Measurements from ENCODE around the gene FOXP1.

Gene FOXP1

DNA sequence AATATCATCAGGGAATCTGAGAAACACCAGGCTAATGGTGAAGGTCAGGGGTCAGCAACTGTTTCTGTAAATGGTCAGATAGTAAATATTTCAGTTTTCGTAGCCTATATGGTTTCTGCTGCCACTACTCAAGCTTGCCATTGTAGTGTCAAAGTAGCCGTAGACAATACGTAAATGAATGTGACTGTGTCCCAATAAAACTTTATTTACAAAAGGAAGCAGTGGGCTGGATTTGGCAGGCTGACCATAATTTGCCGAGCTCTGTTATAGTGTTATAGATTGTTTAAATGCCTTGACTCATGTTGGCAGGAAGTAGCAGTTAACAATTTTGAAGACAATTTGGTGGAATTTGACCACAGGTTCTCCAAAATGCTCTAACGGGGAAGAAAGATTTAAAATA is 548.2 kb downstream of the FOXP1 start:
- POLR2A ChIA-PET, result no interaction called here
- CTCF ChIA-PET, result no interaction called here
- TF ChIP-seq LEF1 (IDR thresholded peaks at IDR 0.05; ENCODE audit: borderline replicate concordance) (no peak), ELF4 (IDR thresholded peaks at IDR 0.05) (no peak), FOXM1 (IDR thresholded peaks at IDR 0.05; ENCODE audit: borderline replicate concordance) (no peak), ARNT (IDR thresholded peaks at IDR 0.05) (no peak), FOXK2 (IDR thresholded peaks at IDR 0.05) (no peak), NFRKB (IDR thresholded peaks at IDR 0.05) (no peak), BHLHE40 (IDR thresholded peaks at IDR 0.05; ENCODE audit: borderline replicate concordance) (no peak), L3MBTL2 (conservative IDR thresholded peaks at IDR 0.05) (no peak), HDGF (IDR thresholded peaks at IDR 0.05; ENCODE audit: borderline replicate concordance) (no peak), CTBP1 (IDR thresholded peaks at IDR 0.05; ENCODE audit: borderline replicate concordance) (no peak), PKNOX1 (IDR thresholded peaks at IDR 0.05) (no peak)
- DNase-seq (ENCODE audit: extremely low spot score), result no peak

DNA sequence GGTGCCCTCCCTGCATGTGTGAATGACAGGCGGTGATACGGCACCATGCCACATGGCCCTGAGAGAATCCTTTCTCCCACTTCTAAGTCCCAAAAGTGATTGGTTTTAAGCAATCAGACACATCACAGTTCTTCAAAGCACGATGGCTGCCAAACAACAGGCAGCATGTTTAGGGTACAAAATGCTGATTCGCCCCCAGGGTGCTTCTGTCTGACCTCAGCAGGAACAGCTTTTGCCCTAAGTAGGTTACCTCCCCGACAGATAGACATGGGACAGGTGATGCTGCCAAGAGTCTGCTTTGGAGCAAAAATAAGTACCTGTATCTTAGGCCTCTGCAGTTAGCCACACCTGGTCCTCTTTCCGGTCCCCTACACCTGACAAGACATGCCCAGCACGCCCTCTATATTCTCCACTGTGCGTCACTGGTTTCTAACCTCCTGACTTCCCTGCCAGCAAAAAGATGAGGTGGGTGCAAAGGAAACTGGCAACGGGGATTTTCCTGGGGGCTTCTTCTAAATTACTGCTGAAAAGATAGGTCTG is 549.8 kb downstream of the FOXP1 start:
- ChIA-PET POLR2A (no interaction called here), CTCF (no interaction called here)
- no peak for DNase-seq (ENCODE audit: extremely low spot score)
- TF ChIP-seq PKNOX1 (IDR thresholded peaks at IDR 0.05), result peak; percentile 26; the same call in 1 of the 2 replicates
- no peak for TF ChIP-seq ZNF384 (IDR thresholded peaks at IDR 0.05)

- ChIA-PET POLR2A (no interaction called here), CTCF (no interaction called here)
- TF ChIP-seq LEF1 (IDR thresholded peaks at IDR 0.05; ENCODE audit: borderline replicate concordance), result no peak
- TF ChIP-seq FOXM1 (IDR thresholded peaks at IDR 0.05; ENCODE audit: borderline replicate concordance), result no peak
- no peak for TF ChIP-seq TARDBP (IDR thresholded peaks at IDR 0.05)
- no peak for TF ChIP-seq ARNT (IDR thresholded peaks at IDR 0.05)
- no peak for TF ChIP-seq BHLHE40 (IDR thresholded peaks at IDR 0.05; ENCODE audit: borderline replicate concordance)
- no peak for TF ChIP-seq L3MBTL2 (conservative IDR thresholded peaks at IDR 0.05)
- no peak for TF ChIP-seq SUZ12 (IDR thresholded peaks at IDR 0.05)
- DNase-seq (ENCODE audit: extremely low spot score), result no peak
These were observed 551.5 kb downstream of the FOXP1 start for GRCh38 chr3:71031914-71032521.

DNA sequence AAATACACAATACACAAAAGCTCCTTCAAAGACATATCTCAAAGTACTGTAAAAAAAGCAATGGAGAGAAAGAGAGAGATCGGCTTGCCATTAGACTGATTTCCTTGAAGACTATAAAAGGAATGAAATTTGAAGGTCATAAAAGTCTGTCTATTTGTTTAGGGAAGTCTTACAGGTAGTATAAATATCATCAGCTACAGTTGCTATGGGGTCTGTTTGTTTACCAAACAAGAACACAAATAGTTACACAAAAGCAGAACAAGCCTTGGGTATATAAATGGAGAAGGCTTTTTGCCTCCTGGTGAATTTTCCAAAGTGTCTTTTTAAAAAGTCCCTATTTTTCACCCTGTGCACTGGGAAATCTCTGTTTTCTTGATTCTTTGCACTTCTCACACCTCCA is 552.3 kb downstream of the FOXP1 start:
- ChIA-PET CTCF (no interaction called here), POLR2A (no interaction called here)
- no peak for DNase-seq (ENCODE audit: extremely low spot score)

GRCh38 chr3:71030748-71031147 is 552.8 kb downstream of the FOXP1 start:
- CTCF ChIA-PET, result no interaction called here
- TF ChIP-seq L3MBTL2 (conservative IDR thresholded peaks at IDR 0.05) (no peak), FOXA1 (IDR thresholded peaks at IDR 0.05) (no peak), CTBP1 (IDR thresholded peaks at IDR 0.05; ENCODE audit: borderline replicate concordance) (no peak), BHLHE40 (IDR thresholded peaks at IDR 0.05; ENCODE audit: borderline replicate concordance) (no peak), SUZ12 (IDR thresholded peaks at IDR 0.05) (no peak), HDGF (IDR thresholded peaks at IDR 0.05; ENCODE audit: borderline replicate concordance) (no peak), FOXK2 (IDR thresholded peaks at IDR 0.05) (no peak), ARNT (IDR thresholded peaks at IDR 0.05) (no peak), SP1 (IDR thresholded peaks at IDR 0.05) (no peak), PKNOX1 (IDR thresholded peaks at IDR 0.05) (no peak), LEF1 (IDR thresholded peaks at IDR 0.05; ENCODE audit: borderline replicate concordance) (no peak), NFRKB (IDR thresholded peaks at IDR 0.05) (no peak), ZNF384 (IDR thresholded peaks at IDR 0.05) (no peak), ELF4 (IDR thresholded peaks at IDR 0.05) (no peak), TARDBP (IDR thresholded peaks at IDR 0.05) (no peak), FOXM1 (IDR thresholded peaks at IDR 0.05; ENCODE audit: borderline replicate concordance) (no peak)
- no peak for DNase-seq (ENCODE audit: extremely low spot score)
- POLR2A ChIA-PET, result no interaction called here

More for the DNA sequence above, 552.3 kb downstream of the FOXP1 start:
- TF ChIP-seq TARDBP (IDR thresholded peaks at IDR 0.05) (no peak), ZNF384 (IDR thresholded peaks at IDR 0.05) (no peak), LEF1 (IDR thresholded peaks at IDR 0.05; ENCODE audit: borderline replicate concordance) (no peak), NFRKB (IDR thresholded peaks at IDR 0.05) (no peak), ELF4 (IDR thresholded peaks at IDR 0.05) (no peak), CTBP1 (IDR thresholded peaks at IDR 0.05; ENCODE audit: borderline replicate concordance) (no peak), SP1 (IDR thresholded peaks at IDR 0.05) (no peak), SUZ12 (IDR thresholded peaks at IDR 0.05) (no peak), FOXM1 (IDR thresholded peaks at IDR 0.05; ENCODE audit: borderline replicate concordance) (no peak), BHLHE40 (IDR thresholded peaks at IDR 0.05; ENCODE audit: borderline replicate concordance) (no peak), ARNT (IDR thresholded peaks at IDR 0.05) (no peak), L3MBTL2 (conservative IDR thresholded peaks at IDR 0.05) (no peak), FOXA1 (IDR thresholded peaks at IDR 0.05) (no peak), PKNOX1 (IDR thresholded peaks at IDR 0.05) (no peak), FOXK2 (IDR thresholded peaks at IDR 0.05) (no peak), HDGF (IDR thresholded peaks at IDR 0.05; ENCODE audit: borderline replicate concordance) (no peak)

DNA sequence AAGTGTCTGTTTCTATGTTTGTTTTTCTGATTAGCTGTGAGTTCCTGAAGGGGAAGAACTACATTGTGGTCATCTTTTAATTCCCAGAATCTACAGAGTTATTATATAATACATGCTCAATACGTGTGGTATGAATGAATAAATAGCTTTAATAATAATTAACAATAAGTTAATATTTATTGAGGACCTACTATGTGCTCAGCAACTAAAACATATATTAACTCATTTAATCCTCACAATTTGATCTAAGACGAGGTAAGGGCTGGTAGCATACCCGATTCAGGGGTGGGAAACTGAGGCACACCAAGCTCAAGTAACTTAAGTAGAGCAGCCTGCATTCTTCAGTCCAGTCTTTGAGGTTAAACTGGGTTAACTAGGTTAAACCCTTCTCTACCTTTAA is 553.8 kb downstream of the FOXP1 start:
- CTCF ChIA-PET, result no interaction called here
- no peak for TF ChIP-seq ZNF384 (IDR thresholded peaks at IDR 0.05)
- TF ChIP-seq SUZ12 (IDR thresholded peaks at IDR 0.05), result no peak
- no peak for TF ChIP-seq ARNT (IDR thresholded peaks at IDR 0.05)
- no peak for TF ChIP-seq SP1 (IDR thresholded peaks at IDR 0.05)
- no peak for TF ChIP-seq FOXK2 (IDR thresholded peaks at IDR 0.05)
- no peak for TF ChIP-seq L3MBTL2 (conservative IDR thresholded peaks at IDR 0.05)
- no peak for TF ChIP-seq HDGF (IDR thresholded peaks at IDR 0.05; ENCODE audit: borderline replicate concordance)
- no peak for TF ChIP-seq CTBP1 (IDR thresholded peaks at IDR 0.05; ENCODE audit: borderline replicate concordance)
- no peak for TF ChIP-seq LEF1 (IDR thresholded peaks at IDR 0.05; ENCODE audit: borderline replicate concordance)
- no peak for TF ChIP-seq NFRKB (IDR thresholded peaks at IDR 0.05)
- TF ChIP-seq TARDBP (IDR thresholded peaks at IDR 0.05), result no peak
- TF ChIP-seq PKNOX1 (IDR thresholded peaks at IDR 0.05), result no peak
- TF ChIP-seq FOXA1 (IDR thresholded peaks at IDR 0.05), result no peak
- TF ChIP-seq ELF4 (IDR thresholded peaks at IDR 0.05), result no peak
- no peak for TF ChIP-seq BHLHE40 (IDR thresholded peaks at IDR 0.05; ENCODE audit: borderline replicate concordance)
- TF ChIP-seq FOXM1 (IDR thresholded peaks at IDR 0.05; ENCODE audit: borderline replicate concordance), result no peak
- POLR2A ChIA-PET, result no interaction called here
- no peak for DNase-seq (ENCODE audit: extremely low spot score)

Data from HEK293T (cell line).